K562 (cell line): ENCODE results near the gene TMEM217. TPM values are rescaled to one million over a fixed set of nuclear protein-coding genes. Genes with fewer than 3 reads are reported as not detected.

ENCODE experiments used
- ATAC-seq: fragments of 200-7000 bp; cut with Tn5 transposase; 3 replicates; pipeline ENCODE4 v1.9.1; 2020; ENCODE audit warnings: moderate library complexity
- BruUV-seq: library from RNA; stranded (reverse); fragments of 400-500 nt; replicated peaks from 2 replicates; lab custom pipeline; 2021; lab: Mats Ljungman, UMichigan
- CTCF ChIA-PET: fragments of 300-600 bp; formaldehyde crosslinking; extraction: SDS; loops from one replicate; lab custom pipeline; 2021; ENCODE audit warnings: low intra/inter-chr PET ratio; lab: Yijun Ruan, JAX
- POLR2A ChIA-PET: fragments of 300-600, 350-650 bp; sonication (Branson Sonifier 250); formaldehyde crosslinking; extraction: SDS; loops from one replicate; lab custom pipeline; 2021; ENCODE audit warnings: antibody characterized with exemption, inconsistent platforms; lab: Yijun Ruan, JAX
- DNase-seq, 4 experiments: peaks; one replicate each; pipeline versions ENCODE4 v3.0.0 to v3.0.0-alpha.2; 2011 to 2018; ENCODE audit warnings: low spot score in 3 of 4, mixed read lengths in 3 of 4; ENCODE audit errors: extremely low read depth in 1 of 4
- FAIRE-seq: peaks from 2 replicates; lab custom pipeline; 2011; peaks lifted over from hg19 to GRCh38; lab: Jason Lieb, UNC
- H2AFZ ChIP-seq: 2 replicates; pipeline ENCODE4 v1.6.0; 2011; ENCODE audit warnings: low read depth, low read length, control low read depth, inconsistent platforms
- H3K27ac ChIP-seq: fragments of 200-600 bp; 3 replicates; pipeline ENCODE4 v1.8.0; 2011; ENCODE audit warnings: low read depth, mild to moderate bottlenecking, control low read depth, inconsistent platforms, low read length, moderate library complexity, mixed read lengths; ENCODE audit errors: extremely low read depth
- H3K27me3 ChIP-seq, 2 experiments: fragments of 300-600 bp in 1 of 2; 2 replicates in 1 of 2; 3 replicates in 1 of 2; pipeline versions ENCODE4 v1.6.0 to v1.8.0; 2011; ENCODE audit warnings: inconsistent platforms in 2 of 2, low read length in 2 of 2, mild to moderate bottlenecking in 1 of 2, mixed read lengths in 1 of 2, moderate library complexity in 1 of 2; ENCODE audit not compliant: control insufficient read depth in 2 of 2, insufficient read depth in 2 of 2
- H3K36me3 ChIP-seq: fragments of 300-600 bp; 3 replicates; pipeline ENCODE4 v1.8.0; 2011; ENCODE audit warnings: mild to moderate bottlenecking, low read length, inconsistent platforms; ENCODE audit not compliant: control insufficient read depth, insufficient read depth
- H3K4me1 ChIP-seq, 2 experiments: fragments of 200-600 bp in 1 of 2; replicated peaks in 1 of 2; 2 replicates in 1 of 2; 3 replicates in 1 of 2; pipeline versions ENCODE4 v1.5.1 to v1.8.0; 2011; ENCODE audit warnings: inconsistent platforms in 2 of 2, low read length in 2 of 2, mild to moderate bottlenecking in 1 of 2, mixed read lengths in 1 of 2, moderate library complexity in 1 of 2; ENCODE audit not compliant: control insufficient read depth in 2 of 2, insufficient read depth in 2 of 2
- H3K4me2 ChIP-seq: 2 replicates; pipeline ENCODE4 v1.6.1; 2011; ENCODE audit warnings: low read length, control low read depth, inconsistent platforms, mixed read lengths; ENCODE audit not compliant: insufficient read depth
- H3K4me3 ChIP-seq: fragments of 200-600 bp; sonication (generic), shearing (Covaris generic); 2 replicates; pipeline ENCODE4 v1.5.1; 2016; ENCODE audit warnings: control low read depth, inconsistent platforms
- H3K79me2 ChIP-seq: fragments of 200-600 bp; 3 replicates; pipeline ENCODE4 v1.8.0; 2011; ENCODE audit warnings: low read length, inconsistent platforms; ENCODE audit not compliant: control insufficient read depth, insufficient read depth
- H3K9ac ChIP-seq, 2 experiments: 2 replicates each; pipeline versions ENCODE4 v1.6.0 to v1.6.1; 2011; ENCODE audit warnings: low read depth in 2 of 2, low read length in 2 of 2, control low read depth in 1 of 2, inconsistent platforms in 1 of 2, mild to moderate bottlenecking in 1 of 2, mixed read lengths in 1 of 2; ENCODE audit not compliant: insufficient read depth in 1 of 2
- H3K9me1 ChIP-seq: one replicate; pipeline ENCODE4 v1.6.0; 2011; ENCODE audit warnings: inconsistent platforms, mild to moderate bottlenecking, low read length, moderate library complexity; ENCODE audit not compliant: control insufficient read depth, insufficient read depth
- H3K9me3 ChIP-seq: replicated peaks from 2 replicates; pipeline ENCODE4 v1.5.1; 2011; ENCODE audit warnings: low read depth, low read length, inconsistent platforms; ENCODE audit not compliant: control insufficient read depth, insufficient read depth
- H4K20me1 ChIP-seq: replicated peaks from 2 replicates; pipeline ENCODE4 v1.6.1; 2011; ENCODE audit warnings: low read length, inconsistent platforms, mixed read lengths; ENCODE audit not compliant: control insufficient read depth, insufficient read depth
- CCNT2 ChIP-seq: IDR thresholded peaks from 2 replicates; pipeline ENCODE4 v1.6.1; 2011; ENCODE audit warnings: borderline replicate concordance, low read depth, mild to moderate bottlenecking, moderate library complexity, mixed read lengths, low read length; ENCODE audit not compliant: insufficient read length; ENCODE audit errors: extremely low read depth
- ELF4 ChIP-seq: fragments of 450-650 bp; formaldehyde crosslinking; IDR thresholded peaks from 2 replicates; pipeline ENCODE4 v1.4.0; 2022; ENCODE audit warnings: missing genetic modification characterization
- ETV6 ChIP-seq, 3 experiments: fragments of 150-350 bp in 1 of 3; sonication (generic) in 1 of 3; formaldehyde crosslinking in 1 of 3; IDR thresholded peaks; 2 replicates each; pipeline versions ENCODE4 v1.6.1 to v1.8.0; 2014 to 2022; ENCODE audit warnings: borderline replicate concordance in 2 of 3, low read depth in 2 of 3, antibody characterized with exemption in 1 of 3, low read length in 1 of 3, mild to moderate bottlenecking in 1 of 3, missing genetic modification reagents in 1 of 3
- HMG20A ChIP-seq: fragments of 450-650 bp; formaldehyde crosslinking; conservative IDR thresholded peaks from 2 replicates; pipeline ENCODE4 v1.4.0; 2020; ENCODE audit warnings: mild to moderate bottlenecking, mixed read lengths
- KAT2B ChIP-seq: IDR thresholded peaks from one replicate; pipeline ENCODE4 v1.6.1; 2012; ENCODE audit warnings: low read depth, mild to moderate bottlenecking, control low read depth, inconsistent platforms, low read length, moderate library complexity
- PHF20 ChIP-seq: fragments of 450-650 bp; IDR thresholded peaks from 2 replicates; pipeline ENCODE4 v1.6.1; 2018; ENCODE audit not compliant: partially characterized antibody
- RAD21 ChIP-seq, 2 experiments: fragments of 250-450 bp in 1 of 2; fragments of 450-650 bp in 1 of 2; sonication (Bioruptor Pico) in 1 of 2; formaldehyde crosslinking in 1 of 2; IDR thresholded peaks in 1 of 2; conservative IDR thresholded peaks in 1 of 2; 2 replicates each; pipeline versions ENCODE4 v1.4.0 to v1.8.0; 2020 to 2022; ENCODE audit warnings: mild to moderate bottlenecking in 2 of 2, moderate library complexity in 1 of 2
- RBM17 ChIP-seq: fragments of 200-400 bp; formaldehyde crosslinking; IDR thresholded peaks from 2 replicates; pipeline ENCODE4 v1.6.1; 2017; ENCODE audit warnings: low read depth, mild to moderate bottlenecking, low read length, borderline replicate concordance
- ZNF695 ChIP-seq: fragments of 450-650 bp; formaldehyde crosslinking; IDR thresholded peaks from 2 replicates; pipeline ENCODE4 v1.4.0; 2020; ENCODE audit warnings: mild to moderate bottlenecking, moderate library complexity
- ZNF785 ChIP-seq: fragments of 250-450 bp; sonication (Bioruptor Pico); IDR thresholded peaks from 2 replicates; pipeline ENCODE4 v1.4.0; 2020; ENCODE audit warnings: mild to moderate bottlenecking
- WGBS: fragments of 100-300 bp; shearing (Covaris generic); methylation state at CpG from one replicate; pipeline ENCODE4 v1.1.6; 2016; ENCODE audit warnings: low coverage, mixed read lengths; ENCODE audit not compliant: insufficient coverage; ENCODE audit errors: missing lambda C conversion rate; 5-methylcytosine and 5-hydroxymethylcytosine counted together
- in situ Hi-C: fragments of 300-500 bp; cut with MboI; formaldehyde crosslinking; loops from 4 replicates; pipeline ENCODE4 v1.15.0; 2018; ENCODE audit warnings: inconsistent platforms, mixed read lengths
- intact Hi-C: fragments of 100-400 bp; cut with micrococcal nuclease; formaldehyde crosslinking; loops from 2 replicates; pipeline ENCODE4 v1.14.2; 2022
- polyA plus RNA-seq, 8 experiments: library from polyadenylated mRNA; depleted of rRNA in 4 of 8; stranded (reverse) in 5 of 8; unstranded in 3 of 8; fragments of >200 nt; fragmentation: Nextera tagmentation in 2 of 8; fragmentation: Illumina TruSeq in 1 of 8; extraction: Ambion mirVana in 2 of 8; extraction: Trizol in 1 of 8; gene quantifications; 2 replicates each; pipeline versions ENCODE4 v1.2.1 to v1.2.3, GENCODE V29; 2011 to 2014; ENCODE audit warnings: inconsistent platforms in 1 of 8, missing spikeins in 1 of 8
- total RNA-seq, 7 experiments: library from RNA; depleted of rRNA in 6 of 7; stranded (reverse); fragments of >200 nt in 6 of 7; fragmentation: Illumina TruSeq in 2 of 7; extraction: Trizol in 2 of 7; gene quantifications; 2 replicates each; pipeline versions ENCODE4 v1.2.1 to v1.2.3, GENCODE V29; 2011 to 2021; ENCODE audit warnings: low replicate concordance in 1 of 7
- TF ChIP-seq, protein P1 (sequence below): fragments of 450-650 bp; IDR thresholded peaks from 2 replicates; pipeline ENCODE4 v1.6.1; 2017; ENCODE audit warnings: antibody characterized with exemption
- TF ChIP-seq, protein P2 (sequence below), 2 experiments: fragments of 450-650 bp; IDR thresholded peaks; 2 replicates each; pipeline ENCODE4 v1.6.1; 2016
- TF ChIP-seq, protein P3 (sequence below), 2 experiments: IDR thresholded peaks; 2 replicates each; pipeline ENCODE4 v1.6.1; 2012; ENCODE audit warnings: improper control_type of control experiment in 2 of 2, low read depth in 2 of 2, low read length in 2 of 2, borderline replicate concordance in 1 of 2

The TMEM217 gene
- total and polyA plus RNA-seq, 9 of the 15 experiments (the other 6 are each of a cell fraction or from before 2014, with no cell fraction given), result 1.3 to 8.0 (median 1.9) TPM

DNA sequence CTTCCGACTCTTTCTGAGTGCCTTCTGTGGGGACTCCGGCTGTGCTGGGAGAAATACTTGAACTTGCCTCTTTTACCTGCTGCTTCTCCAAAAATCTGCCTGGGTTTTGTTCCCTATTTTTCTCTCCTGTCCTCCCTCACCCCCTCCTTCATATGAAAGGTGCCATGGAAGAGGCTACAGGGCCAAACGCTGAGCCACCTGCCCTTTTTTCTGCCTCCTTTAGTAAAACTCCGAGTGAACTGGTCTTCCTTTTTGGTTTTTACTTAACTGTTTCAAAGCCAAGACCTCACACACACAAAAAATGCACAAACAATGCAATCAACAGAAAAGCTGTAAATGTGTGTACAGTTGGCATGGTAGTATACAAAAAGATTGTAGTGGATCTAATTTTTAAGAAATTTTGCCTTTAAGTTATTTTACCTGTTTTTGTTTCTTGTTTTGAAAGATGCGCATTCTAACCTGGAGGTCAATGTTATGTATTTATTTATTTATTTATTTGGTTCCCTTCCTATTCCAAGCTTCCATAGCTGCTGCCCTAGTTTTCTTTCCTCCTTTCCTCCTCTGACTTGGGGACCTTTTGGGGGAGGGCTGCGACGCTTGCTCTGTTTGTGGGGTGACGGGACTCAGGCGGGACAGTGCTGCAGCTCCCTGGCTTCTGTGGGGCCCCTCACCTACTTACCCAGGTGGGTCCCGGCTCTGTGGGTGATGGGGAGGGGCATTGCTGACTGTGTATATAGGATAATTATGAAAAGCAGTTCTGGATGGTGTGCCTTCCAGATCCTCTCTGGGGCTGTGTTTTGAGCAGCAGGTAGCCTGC is 83.2 kb downstream of the TMEM217 start:
- Histone ChIP-seq H3K4me2 (peak overlapping the region; percentile 87), H3K9me1 (no peaks in the 10 kb centered on the region), H3K9ac (peak overlapping the region; percentile 87 to 98), H3K36me3 (peaks cover 69% of the 10 kb centered on the region), H3K79me2 (peaks cover 78% of the 10 kb centered on the region), H3K4me3 (peak overlapping the region; percentile 97), H3K9me3 (no peaks in the 10 kb centered on the region; the same call in 1 of the 2 replicates), H2AFZ (no peak overlapping the region), H3K27ac (peak overlapping the region; percentile 82), H3K27me3 (no peaks in the 10 kb centered on the region), H4K20me1 (peaks cover 22% of the 10 kb centered on the region; the same call in 1 of the 2 replicates), H3K4me1 (peaks cover 30% of the 10 kb centered on the region in 2 experiments)
- POLR2A ChIA-PET, result interaction anchor here (0.5 to 9.3 kb wide), 12 partner anchors 8 to 791 kb away, joined by 3 to 128 read pairs (median 8); no protein-coding TSS in a partner anchor
- in situ Hi-C loops (loop anchor here (5.0 to 10.0 kb wide), 3 partner anchors 33 to 150 kb away; no protein-coding TSS in a partner anchor), intact Hi-C loops (loop anchor here (5.0 kb wide), 2 partner anchors 72 to 83 kb away; partner anchors contain the start of genes TBC1D22B and TMEM217)
- CTCF ChIA-PET, result interaction anchor here (0.5 to 5.6 kb wide), 3 partner anchors 9 to 146 kb away, joined by 3 to 77 read pairs (median 6); no protein-coding TSS in a partner anchor
- DNase-seq, result peak in 1 of 4 experiments; percentile 58
- no peak for ATAC-seq
- FAIRE-seq, result no peak
- BruUV-seq, result TSS peak; percentile 31
- 5% methylated on average over 10 of the region's 10 CpGs for WGBS
- TF ChIP-seq ZNF695 (CRISPR knock-in tag), result no peak
- peak; percentile 26 for TF ChIP-seq PHF20
- 0 out of 2 replicates have a peak, but pooled peaks have one; percentile 23 for TF ChIP-seq ELF4 (CRISPR knock-in tag)
- TF ChIP-seq ZNF785 (CRISPR knock-in tag), result no peak
- no peak for TF ChIP-seq RAD21 (CRISPR knock-in tag; conservative IDR thresholded peaks at IDR 0.05 in 1 of 2, IDR thresholded peaks at IDR 0.05 in 1 of 2)
- TF ChIP-seq, protein P1, sequence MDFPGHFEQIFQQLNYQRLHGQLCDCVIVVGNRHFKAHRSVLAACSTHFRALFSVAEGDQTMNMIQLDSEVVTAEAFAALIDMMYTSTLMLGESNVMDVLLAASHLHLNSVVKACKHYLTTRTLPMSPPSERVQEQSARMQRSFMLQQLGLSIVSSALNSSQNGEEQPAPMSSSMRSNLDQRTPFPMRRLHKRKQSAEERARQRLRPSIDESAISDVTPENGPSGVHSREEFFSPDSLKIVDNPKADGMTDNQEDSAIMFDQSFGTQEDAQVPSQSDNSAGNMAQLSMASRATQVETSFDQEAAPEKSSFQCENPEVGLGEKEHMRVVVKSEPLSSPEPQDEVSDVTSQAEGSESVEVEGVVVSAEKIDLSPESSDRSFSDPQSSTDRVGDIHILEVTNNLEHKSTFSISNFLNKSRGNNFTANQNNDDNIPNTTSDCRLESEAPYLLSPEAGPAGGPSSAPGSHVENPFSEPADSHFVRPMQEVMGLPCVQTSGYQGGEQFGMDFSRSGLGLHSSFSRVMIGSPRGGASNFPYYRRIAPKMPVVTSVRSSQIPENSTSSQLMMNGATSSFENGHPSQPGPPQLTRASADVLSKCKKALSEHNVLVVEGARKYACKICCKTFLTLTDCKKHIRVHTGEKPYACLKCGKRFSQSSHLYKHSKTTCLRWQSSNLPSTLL, result 0 out of 2 replicates have a peak, but pooled peaks have one; percentile 22
- TF ChIP-seq ETV6 (IDR thresholded peaks at IDR 0.05; ENCODE audit: borderline replicate concordance in 1 of 2, low read depth in 2 of 2, low read length in 1 of 2), result no peak
- TF ChIP-seq ETV6 (CRISPR knock-in tag; IDR thresholded peaks at IDR 0.05; ENCODE audit: borderline replicate concordance), result no peak
- peak; percentile 44 for TF ChIP-seq CCNT2
- TF ChIP-seq RBM17, result no peak
- TF ChIP-seq, protein P2, sequence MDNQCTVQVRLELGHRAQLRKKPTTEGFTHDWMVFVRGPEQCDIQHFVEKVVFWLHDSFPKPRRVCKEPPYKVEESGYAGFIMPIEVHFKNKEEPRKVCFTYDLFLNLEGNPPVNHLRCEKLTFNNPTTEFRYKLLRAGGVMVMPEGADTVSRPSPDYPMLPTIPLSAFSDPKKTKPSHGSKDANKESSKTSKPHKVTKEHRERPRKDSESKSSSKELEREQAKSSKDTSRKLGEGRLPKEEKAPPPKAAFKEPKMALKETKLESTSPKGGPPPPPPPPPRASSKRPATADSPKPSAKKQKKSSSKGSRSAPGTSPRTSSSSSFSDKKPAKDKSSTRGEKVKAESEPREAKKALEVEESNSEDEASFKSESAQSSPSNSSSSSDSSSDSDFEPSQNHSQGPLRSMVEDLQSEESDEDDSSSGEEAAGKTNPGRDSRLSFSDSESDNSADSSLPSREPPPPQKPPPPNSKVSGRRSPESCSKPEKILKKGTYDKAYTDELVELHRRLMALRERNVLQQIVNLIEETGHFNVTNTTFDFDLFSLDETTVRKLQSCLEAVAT (IDR thresholded peaks at IDR 0.05), result peak; percentile 91 to 96
- no peak for TF ChIP-seq KAT2B
- TF ChIP-seq HMG20A (CRISPR knock-in tag), result no peak
- TF ChIP-seq, protein P3, sequence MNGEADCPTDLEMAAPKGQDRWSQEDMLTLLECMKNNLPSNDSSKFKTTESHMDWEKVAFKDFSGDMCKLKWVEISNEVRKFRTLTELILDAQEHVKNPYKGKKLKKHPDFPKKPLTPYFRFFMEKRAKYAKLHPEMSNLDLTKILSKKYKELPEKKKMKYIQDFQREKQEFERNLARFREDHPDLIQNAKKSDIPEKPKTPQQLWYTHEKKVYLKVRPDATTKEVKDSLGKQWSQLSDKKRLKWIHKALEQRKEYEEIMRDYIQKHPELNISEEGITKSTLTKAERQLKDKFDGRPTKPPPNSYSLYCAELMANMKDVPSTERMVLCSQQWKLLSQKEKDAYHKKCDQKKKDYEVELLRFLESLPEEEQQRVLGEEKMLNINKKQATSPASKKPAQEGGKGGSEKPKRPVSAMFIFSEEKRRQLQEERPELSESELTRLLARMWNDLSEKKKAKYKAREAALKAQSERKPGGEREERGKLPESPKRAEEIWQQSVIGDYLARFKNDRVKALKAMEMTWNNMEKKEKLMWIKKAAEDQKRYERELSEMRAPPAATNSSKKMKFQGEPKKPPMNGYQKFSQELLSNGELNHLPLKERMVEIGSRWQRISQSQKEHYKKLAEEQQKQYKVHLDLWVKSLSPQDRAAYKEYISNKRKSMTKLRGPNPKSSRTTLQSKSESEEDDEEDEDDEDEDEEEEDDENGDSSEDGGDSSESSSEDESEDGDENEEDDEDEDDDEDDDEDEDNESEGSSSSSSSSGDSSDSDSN (IDR thresholded peaks at IDR 0.05; ENCODE audit: borderline replicate concordance in 1 of 2, low read depth in 2 of 2, low read length in 2 of 2), result peak in 1 of 2 experiments; percentile 11; a peak in 1 of 4 replicates
